Prostate gland (tissue), 2 donors: ENCODE measurements around the gene TRIM68.

Experiments used
- CTCF ChIP-seq, 4 experiments: fragments of 200-600 bp in 2 of 4; fragments of 450-650 bp in 2 of 4; sonication (generic) in 2 of 4; IDR thresholded peaks; 1 replicate in 3 of 4; 2 replicates in 1 of 4; pipeline ENCODE4 v1.5.1; 2016 to 2019; ENCODE audit warnings: antibody characterized with exemption in 4 of 4, mild to moderate bottlenecking in 2 of 4, moderate library complexity in 2 of 4
- POLR2A ChIP-seq: fragments of 450-650 bp; IDR thresholded peaks from one replicate; pipeline ENCODE4 v1.6.1; 2016; ENCODE audit warnings: antibody characterized with exemption, mild to moderate bottlenecking

GRCh38 chr11:4569075-4569474 is 39.0 kb downstream of the TRIM68 start:
- TF ChIP-seq POLR2A (no peak), CTCF (IDR thresholded peaks at IDR 0.05) (no peak)
